HG03095 (cell line): ENCODE data around the gene ACSL1.

Experiments
- ATAC-seq: cut with Tn5 transposase; IDR thresholded peaks from one replicate; pipeline ENCODE4 v1.9.1; 2021; ENCODE audit warnings: moderate library complexity; ENCODE audit not compliant: unreplicated experiment

ACSL1 gene

DNA sequence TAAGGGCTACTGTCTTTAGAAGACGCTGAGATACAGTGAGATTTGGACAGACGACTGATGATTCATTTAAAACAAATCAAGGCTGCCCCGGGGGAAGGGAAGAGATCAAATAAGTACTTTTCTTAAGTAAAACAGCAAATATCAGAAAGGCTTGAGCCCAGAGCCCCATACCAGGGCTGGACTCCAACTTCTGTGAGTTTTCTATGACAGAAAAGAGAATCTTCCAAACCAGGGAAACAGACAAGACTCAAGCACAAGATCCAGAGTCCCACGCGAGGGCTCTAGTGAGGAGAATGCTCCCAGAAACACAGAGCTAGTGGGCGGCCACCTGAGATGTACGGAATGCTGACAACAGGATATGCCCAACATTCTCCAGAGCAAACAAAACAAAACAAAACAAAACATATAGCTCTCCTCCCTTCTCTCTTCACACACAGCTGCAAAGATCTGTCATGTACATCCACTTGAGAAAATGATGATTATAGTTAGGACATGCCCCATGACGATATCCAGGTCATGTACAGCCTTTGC lies 13.1 kb downstream of the ACSL1 start:
- no peak for ATAC-seq

DNA sequence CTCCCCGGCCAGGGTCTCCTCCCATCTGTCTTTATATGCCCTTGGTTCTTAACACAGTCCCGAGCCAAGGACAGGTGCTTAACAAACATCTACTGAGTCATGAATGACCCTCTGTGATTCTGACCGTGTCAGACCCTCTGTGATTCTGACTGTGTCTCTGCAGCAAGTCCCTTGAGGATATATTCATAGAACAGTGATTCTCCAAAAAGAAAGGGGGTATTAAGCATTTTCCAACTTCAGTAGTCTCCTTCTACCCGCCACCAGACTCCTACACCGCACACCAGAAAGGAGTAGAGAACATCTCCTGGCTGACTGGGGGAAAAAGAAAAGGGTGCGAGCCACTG lies 13.6 kb downstream of the ACSL1 start:
- no peak for ATAC-seq

DNA sequence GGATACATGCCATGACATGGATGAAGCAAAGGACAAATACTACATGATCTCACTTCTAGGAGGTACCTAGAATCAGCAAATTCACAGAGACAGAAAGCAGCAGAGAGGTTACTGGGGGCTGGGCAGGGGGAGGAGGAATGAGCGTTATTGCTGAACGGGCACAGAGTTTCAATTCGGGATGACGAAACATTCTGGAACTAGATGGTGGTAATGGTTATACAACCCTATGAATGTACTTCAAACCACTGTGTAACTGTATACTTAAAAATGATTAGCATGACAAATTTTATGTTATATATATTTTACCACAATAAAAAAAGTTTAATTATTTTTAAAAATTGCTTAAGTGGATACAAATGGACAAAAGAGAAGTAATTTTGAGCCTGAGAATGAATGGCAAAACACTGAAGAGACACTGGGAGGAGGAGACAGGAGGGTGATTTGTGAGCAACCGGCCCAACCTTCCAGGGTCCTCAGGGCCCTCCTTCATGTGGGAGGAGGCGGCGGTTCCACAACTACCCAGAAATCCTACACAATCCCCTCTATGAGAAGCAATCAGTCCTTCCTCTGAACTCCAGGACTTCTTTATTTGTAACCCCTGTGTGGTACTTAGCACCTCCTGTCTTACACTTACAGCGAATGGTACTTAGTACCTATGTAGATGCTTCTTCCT lies 14.1 kb downstream of the ACSL1 start:
- no peak for ATAC-seq

DNA sequence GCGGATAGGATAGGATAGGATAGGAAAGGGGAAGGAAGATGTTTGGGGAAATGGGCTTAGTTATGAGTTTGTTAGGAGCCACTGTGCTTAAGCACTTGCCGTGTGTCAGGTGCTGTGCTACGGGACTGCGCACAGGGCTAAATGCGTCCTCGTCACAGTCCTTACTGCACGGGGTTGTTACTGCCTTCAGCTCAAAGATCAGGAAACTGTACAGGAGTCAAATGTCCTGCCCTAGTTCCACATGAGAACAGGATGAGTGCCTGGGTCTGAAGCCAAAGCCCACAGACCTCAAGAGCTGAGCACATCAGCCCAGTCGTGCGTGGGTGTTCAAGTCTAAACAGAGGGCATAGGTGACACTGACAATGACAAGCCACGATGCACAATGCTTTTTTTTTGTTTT lies 15.0 kb downstream of the ACSL1 start:
- no peak for ATAC-seq

DNA sequence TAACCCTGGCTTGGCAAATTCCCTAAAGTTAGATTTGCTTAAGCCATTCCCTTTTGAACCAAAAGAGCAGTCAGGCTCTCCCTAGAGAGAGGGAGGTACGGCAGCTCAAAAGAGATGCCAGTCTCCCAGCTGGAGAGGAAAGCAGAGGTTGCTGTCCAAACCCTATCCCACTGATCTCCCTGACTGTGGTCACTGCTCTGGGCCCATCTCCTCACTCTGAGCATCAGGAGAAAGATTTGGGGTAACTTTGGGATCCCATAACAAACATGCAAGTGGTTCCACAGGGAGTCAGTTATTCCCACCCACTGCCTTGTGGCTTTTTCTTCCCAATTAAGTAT lies 17.1 kb downstream of the ACSL1 start:
- no peak for ATAC-seq

DNA sequence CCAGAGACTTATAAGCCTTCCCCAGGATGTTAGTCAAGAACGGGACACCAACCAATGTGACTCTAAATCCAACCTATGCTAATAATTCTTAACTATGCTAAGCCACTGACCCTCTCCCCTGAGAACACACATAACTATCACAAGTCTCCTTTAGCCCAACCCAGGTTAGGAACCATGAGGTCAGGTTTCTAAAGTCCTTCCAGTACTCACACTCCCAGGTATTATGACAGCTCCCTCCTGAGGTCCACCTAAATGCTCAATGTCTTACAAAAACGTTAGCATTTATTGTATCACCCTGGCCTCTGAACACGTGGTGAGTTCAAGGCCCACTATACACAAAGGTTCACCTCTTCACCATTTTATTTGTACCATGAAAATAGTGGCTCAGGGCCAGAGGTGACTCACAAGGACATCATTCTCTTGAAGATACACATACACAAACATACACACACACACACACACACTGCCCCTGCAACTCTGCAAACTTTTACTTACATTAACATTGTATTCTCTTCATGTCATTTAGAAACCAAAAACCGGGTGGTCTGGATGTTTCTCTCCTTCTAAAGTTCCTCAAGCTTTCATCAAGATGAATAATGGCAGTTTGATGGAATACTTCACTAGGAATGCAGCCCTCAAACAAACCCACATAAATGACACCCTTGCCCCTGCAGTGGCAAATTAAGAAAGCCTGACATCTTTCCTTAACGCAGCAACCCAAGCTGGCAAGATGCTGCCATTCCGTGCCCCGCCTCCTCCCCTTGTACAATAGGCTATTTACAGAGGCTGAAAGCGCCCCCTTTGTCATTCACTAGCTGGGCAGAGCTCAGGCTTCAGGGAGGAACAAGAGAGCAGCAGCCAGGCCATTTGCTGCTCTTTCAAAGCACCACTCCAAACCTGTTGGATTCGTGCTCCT lies 17.7 kb downstream of the ACSL1 start:
- no peak for ATAC-seq

DNA sequence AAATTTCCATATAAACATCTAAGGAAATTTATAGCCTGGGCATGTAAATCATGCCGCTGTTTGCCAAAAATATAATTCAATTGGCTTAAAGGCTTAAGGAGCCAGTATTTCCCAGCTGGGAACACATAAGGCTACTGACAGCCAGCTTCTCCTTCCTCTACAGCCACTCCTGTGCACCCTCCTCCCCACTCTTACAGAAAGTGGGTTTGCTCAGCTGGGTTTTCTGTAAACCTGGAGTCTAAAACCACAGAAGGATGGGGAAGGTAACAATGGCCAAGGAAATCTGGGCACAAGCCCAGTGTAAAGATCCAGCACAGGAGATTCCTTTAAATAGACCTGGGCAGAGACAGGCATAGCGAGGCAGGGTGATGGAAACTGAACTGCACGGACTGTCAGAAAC lies 18.5 kb downstream of the ACSL1 start:
- no peak for ATAC-seq

DNA sequence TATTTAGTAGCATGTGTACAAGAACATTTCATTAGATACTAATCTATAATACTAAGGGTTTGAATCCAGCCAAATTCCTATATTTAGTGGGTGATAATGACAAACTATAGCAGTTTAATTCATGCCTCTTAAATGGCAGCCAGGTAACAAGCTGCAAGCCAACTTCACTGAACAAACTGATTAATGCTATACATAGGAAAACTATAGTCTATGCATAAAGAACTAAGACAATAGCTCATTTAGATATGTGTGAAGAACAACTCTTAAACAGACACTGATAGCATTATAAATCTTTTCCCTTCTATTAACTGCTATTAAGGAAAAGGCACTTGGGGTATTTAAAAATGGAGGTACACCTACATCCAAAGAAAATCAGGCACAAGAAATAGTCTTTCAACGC lies 19.1 kb downstream of the ACSL1 start:
- no peak for ATAC-seq

DNA sequence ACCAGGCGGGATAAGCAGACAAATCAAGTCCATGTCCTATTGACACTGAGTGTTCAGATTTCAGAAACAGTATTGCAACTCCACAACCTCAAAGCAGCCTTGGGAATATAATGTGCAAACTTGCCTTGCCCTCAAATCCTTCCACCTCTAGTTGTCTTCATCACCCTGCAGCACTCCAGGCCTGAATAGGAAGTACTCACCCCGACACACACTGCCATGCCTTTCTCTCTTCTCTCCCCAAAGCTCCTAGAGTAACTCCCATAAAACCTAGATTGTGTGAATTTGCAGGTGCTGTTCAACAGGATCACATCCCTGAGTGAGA lies 19.6 kb downstream of the ACSL1 start:
- ATAC-seq, result no peak

DNA sequence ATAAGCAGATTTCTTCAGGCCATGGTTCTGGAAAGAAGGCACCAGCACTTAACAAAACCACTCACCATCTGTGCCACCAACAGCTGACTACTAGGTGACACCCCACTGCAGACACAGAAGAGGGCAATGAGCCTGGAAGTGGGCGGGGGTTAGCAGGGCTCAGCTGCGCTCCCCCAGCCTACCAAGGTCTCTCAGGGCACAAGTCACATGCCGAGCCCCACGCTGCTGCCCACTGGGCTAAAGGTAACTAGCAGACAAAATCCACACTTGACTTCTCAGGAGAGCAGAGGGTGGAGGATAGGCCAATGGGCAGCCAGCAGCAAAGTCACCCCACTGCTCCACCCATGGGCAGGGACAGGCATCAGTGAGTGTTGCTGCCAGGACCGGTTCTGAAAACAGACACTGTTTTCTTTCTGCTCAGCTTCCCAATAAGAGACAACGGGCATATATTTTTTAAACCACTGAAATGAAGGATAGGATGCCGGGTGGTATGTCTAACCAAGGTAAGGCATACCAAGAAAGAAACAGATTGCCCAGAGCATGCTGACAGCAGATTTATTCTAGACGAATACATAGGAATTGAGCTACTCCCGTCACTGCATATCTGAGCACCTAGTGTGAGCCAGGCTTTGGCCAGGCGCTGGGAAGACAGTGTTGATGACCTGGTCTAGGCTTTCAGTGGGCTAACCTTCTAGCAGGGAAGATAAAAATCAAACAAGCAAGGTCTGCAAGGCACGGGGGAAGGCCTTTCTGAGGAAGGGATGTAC lies 20.1 kb downstream of the ACSL1 start:
- peak; percentile 55 for ATAC-seq

DNA sequence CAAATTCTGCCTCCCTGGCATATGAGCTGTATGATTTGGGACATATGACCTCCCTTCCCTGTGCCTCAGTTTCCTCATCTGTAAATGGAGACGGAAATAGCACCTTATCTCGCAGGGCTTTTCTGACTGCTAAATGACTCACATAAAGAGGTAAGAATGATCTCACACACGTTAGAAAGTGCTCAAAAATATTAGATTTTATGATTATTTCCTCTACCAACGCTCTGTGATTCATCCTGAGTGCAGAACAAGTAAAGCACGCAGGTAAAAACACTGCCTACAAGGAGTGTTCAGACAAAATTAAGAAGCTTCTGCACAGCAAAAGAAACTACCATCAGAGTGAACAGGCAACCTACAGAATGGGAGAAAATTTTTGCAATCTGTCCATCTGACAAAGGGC lies 21.1 kb downstream of the ACSL1 start:
- ATAC-seq, result no peak

DNA sequence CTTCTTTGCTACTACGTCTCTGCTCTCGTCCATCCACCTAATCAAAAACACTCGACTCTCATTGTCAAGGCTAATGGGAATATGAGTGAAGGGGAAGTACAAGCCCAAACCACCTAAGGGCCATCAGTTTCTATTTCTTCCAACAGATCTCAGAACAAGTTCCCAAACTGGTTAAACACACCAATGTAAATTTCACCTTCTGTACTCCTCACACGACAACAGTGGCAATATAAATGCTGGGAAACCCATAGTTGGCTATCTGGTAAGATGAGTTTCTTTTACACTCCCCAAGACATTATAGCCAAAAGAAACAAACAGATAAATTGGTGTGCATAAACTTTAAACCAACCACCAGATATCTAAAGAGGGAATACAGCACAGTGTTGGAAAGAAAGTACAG lies 21.9 kb downstream of the ACSL1 start:
- ATAC-seq, result no peak

DNA sequence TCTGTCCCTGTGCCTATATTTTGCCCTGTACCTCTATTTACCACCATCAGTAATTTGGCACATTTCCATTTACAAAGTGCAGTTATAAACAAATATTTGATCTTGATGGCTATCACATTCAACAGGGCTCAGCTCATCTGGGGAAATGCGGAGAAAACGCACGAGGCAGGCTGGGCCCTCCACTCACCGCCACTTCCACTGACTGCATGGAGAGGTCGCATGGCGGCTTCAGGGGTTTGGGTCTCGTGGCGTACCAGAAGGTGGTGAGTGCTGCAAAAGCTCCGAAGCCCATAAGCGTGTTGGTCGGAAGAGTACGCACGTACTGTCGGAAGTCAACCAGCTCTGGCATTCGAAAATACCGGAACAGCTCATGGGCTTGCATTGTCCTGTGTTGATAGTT lies 22.6 kb downstream of the ACSL1 start:
- no peak for ATAC-seq

DNA sequence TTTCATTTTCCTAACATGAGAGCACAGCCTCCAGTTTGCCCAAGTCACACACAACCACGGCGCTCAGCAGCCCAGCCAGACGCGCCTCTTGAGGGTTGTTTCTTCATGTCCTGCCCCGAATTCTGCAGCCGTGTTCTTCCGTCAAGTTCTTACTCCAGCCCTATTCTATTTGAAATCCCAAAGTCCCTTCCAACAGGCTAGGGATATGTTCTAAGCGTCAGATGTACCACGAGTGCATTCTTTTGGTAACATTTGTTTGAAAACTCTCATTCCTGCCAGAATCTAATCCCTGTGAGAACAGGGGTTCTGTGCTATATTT lies 23.1 kb downstream of the ACSL1 start:
- ATAC-seq, result no peak

DNA sequence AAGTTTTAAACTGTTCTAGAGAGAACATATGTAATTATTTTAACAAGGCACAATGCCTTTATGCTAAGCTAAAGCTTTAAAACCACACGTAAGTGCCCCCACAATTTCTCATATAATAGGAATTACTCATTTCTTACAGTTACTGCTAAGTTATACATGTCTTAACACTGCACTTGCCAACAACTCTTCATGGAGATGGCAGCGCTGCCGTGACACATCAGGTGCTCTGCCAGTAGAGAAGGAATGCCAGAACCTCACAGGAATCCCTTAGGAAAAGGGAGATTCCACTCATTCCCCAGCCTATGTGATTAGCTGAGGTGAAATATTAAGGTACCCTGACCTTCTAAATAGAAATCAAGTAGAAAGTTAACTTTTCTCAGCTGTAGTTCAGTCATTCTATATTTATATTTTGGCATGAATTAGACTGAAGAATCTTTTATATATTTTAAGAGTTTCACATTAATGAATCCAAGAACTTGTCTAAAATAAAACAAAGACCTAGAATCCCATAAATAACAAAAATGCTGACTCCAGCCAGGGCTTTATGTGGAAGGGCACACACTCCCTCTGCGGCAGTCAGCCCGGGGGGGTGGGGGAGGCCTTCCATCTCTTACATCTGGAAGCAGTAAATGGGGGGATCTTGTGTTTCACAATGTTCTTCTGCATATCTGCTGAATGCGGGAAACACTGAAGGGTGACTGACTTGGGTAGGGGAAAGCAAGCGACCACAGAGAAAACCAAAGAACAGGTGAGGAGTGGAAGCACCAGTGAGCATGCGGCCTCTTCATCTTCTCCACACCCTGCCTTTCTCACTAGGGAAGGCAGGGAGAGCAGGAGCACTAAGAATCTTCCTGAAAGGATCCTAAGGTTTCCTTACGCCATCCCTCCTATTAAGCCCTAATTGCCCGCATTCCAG lies 23.7 kb downstream of the ACSL1 start:
- no peak for ATAC-seq

DNA sequence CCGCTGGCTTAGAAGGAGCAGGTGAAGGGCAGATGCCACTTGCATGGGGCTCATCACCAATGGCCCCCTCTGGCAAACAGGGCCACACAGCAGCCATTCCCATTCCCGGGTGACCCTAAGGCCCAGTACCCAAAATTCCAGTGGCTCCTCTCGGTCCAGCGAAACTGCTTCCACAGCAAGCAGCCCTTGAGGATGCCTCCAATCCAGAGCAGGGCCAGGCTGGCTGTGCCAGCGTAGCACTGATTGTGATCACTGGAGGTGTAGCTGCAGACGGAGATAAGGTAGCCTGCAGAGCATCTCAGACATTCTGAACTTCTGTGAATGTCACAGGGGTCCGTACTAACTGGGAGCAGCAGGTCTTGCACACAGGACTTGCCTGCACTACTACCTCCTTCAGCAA lies 27.3 kb downstream of the ACSL1 start:
- ATAC-seq, result no peak

DNA sequence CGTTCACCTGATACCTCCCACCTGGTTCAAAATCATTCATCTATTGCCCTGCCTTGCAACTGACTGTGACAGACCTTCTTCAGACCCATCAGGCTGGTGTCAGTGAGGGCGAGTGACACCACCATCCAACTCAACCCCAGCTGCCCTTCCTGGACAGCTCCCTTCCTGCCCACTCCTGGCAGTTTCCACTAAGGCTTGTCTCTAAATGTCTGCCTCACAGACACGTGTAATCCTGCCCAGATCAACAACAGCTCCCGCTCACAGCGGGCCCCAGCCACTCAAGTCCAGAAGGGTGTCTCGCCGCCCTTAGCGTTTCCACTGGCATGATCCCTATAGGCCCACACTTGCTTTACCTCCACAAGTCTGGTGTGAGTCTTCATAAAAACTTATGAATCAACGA lies 28.9 kb downstream of the ACSL1 start:
- no peak for ATAC-seq

DNA sequence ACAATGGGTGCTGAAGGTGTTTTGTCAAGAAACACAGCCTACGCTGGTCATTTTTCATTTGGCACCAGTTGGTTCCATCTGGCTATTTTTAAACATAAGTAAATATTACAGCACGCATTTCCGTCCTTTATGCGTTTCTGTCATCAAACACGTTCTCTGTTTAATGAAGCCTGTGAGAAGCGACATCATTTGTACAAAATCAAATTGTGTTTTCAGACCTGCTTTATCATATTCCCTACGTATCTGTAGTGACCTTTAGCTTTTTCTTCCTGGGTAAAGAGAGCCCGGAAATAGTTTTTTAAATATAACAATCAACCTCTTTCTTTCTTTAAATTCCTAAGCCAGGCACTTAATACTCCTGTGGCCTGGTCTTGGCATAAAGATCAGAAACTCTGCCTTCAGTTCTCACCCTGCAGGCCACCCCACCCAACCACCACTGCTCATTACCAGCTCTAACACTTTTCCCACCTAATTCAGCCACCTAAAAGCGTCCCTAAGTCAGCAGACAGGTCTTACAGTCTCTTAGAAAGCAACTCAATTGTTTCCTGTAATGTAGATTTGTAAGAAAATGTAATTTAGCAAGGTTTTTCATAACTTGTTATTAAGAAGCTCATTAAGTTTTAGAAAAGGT lies 30.4 kb downstream of the ACSL1 start:
- no peak for ATAC-seq

DNA sequence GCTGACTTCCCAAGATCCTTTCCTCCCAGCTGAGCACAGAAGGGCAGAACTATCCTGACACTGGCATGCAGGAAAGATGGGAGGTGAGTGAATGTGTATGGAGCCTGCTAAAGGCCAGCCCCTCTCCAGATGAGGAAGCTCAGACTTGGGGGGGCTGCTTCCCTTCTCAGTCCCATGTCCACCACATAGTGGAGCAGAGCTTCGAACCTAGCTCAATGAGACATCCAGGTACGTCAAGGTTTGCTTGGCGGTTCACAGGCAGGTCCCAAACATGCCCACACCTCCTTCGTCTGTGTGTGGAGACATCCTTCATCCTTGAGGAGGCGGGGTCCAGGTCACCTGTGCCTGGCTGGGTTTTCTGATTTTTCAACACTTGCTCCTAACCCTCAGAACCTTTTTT lies 31.3 kb downstream of the ACSL1 start:
- ATAC-seq, result no peak

DNA sequence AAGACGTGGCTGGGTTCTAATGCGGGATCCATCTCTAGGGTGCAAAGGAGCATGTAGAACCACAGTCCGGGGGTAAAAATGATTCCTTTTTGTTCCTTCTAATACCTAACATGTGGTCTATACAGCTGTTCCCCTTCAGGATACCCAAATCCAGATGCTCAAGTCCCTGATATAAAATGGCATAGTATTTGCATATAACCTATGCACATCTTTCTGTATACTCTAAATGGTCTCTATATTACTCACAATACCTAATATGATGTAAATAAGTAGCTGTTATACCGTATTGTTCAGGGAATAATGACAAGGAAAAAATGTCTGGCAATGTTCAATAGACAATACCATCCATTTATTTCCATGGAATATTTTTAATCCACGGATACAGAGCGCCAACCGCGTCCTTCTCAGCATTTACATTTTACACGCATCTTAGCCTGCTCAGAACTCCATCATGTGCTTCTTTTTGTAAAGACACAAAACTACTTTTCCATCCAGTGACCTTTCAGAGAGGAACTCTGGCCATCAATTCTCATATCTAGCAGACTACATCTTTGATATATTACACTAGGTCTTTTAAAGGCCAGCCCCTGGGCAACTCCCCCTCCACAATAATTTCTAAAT lies 31.9 kb downstream of the ACSL1 start:
- ATAC-seq, result no peak
